Left ventricle myocardium inferior (tissue), 1 donor: ENCODE measurements around the gene AEBP2. TPM values are rescaled to one million over a fixed set of nuclear protein-coding genes. Genes with fewer than 3 reads are reported as not detected.
"Not testable (repeated sequence)": the region's sequence is repeated elsewhere in the genome, so short reads cannot be mapped to it uniquely, and the experiment has no call there.

Experiments
- DNase-seq: peaks from one replicate; pipeline ENCODE4 v3.0.0-alpha.2; 2020
- H3K27ac ChIP-seq: fragments of 200-600 bp; replicated peaks from 2 replicates; pipeline ENCODE4 v1.8.0; 2021
- H3K27me3 ChIP-seq: fragments of 200-600 bp; 2 replicates; pipeline ENCODE4 v1.8.0; 2021; ENCODE audit warnings: low read depth
- H3K36me3 ChIP-seq: fragments of 200-600 bp; 2 replicates; pipeline ENCODE4 v1.8.0; 2021
- H3K4me1 ChIP-seq: fragments of 200-600 bp; 2 replicates; pipeline ENCODE4 v1.8.0; 2021
- H3K4me3 ChIP-seq: fragments of 200-600 bp; 2 replicates; pipeline ENCODE4 v1.8.0; 2021; ENCODE audit warnings: mild to moderate bottlenecking, moderate library complexity
- H3K9me3 ChIP-seq: fragments of 200-600 bp; replicated peaks from 2 replicates; pipeline ENCODE4 v1.8.0; 2021
- intact Hi-C: fragments of 100-400 bp; cut with micrococcal nuclease; formaldehyde crosslinking; loops from one replicate; pipeline ENCODE4 v1.11.0; 2022
- total RNA-seq: library from RNA; stranded (reverse); fragmentation: NEBNext Ultra II Directional; extraction: Animal tissue kit (Norgen Biotek cat#: 25700); gene quantifications from one replicate; pipeline ENCODE4 v1.2.1, GENCODE V29; 2021
- TF ChIP-seq, protein P1 (sequence below): fragments of 200-600 bp; IDR thresholded peaks from 2 replicates; pipeline ENCODE4 v1.8.0; 2021; ENCODE audit warnings: antibody characterized with exemption, mild to moderate bottlenecking, borderline replicate concordance
- donor health status: DM: no; HTN: yes; CAD: no; lungs with severe emphysema.

AEBP2 gene
- total RNA-seq, 1 donor from 2014 or later: 22.8 TPM

- H3K27me3 ChIP-seq: no peaks in the 10 kb centered on the region
- TF ChIP-seq, protein P1, sequence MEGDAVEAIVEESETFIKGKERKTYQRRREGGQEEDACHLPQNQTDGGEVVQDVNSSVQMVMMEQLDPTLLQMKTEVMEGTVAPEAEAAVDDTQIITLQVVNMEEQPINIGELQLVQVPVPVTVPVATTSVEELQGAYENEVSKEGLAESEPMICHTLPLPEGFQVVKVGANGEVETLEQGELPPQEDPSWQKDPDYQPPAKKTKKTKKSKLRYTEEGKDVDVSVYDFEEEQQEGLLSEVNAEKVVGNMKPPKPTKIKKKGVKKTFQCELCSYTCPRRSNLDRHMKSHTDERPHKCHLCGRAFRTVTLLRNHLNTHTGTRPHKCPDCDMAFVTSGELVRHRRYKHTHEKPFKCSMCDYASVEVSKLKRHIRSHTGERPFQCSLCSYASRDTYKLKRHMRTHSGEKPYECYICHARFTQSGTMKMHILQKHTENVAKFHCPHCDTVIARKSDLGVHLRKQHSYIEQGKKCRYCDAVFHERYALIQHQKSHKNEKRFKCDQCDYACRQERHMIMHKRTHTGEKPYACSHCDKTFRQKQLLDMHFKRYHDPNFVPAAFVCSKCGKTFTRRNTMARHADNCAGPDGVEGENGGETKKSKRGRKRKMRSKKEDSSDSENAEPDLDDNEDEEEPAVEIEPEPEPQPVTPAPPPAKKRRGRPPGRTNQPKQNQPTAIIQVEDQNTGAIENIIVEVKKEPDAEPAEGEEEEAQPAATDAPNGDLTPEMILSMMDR: no peak
- peaks cover 16% of the 10 kb centered on the region for H3K4me1 ChIP-seq
- intact Hi-C loops: no loop called here
- no peak overlapping the region for H3K27ac ChIP-seq
- H3K36me3 ChIP-seq: peaks cover 21% of the 10 kb centered on the region
- H3K4me3 ChIP-seq: no peak overlapping the region
- no peaks in the 10 kb centered on the region for H3K9me3 ChIP-seq
- DNase-seq: no peak
These were observed 24.9 kb downstream of the AEBP2 start for GRCh38 chr12:19464192-19464580.

GRCh38 chr12:19465711-19466110, 26.4 kb downstream of the AEBP2 start:
- no peak overlapping the region for H3K27ac ChIP-seq
- peaks cover 16% of the 10 kb centered on the region for H3K4me1 ChIP-seq
- no peak overlapping the region for H3K4me3 ChIP-seq
- H3K9me3 ChIP-seq: no peaks in the 10 kb centered on the region
- no peaks in the 10 kb centered on the region for H3K27me3 ChIP-seq
- intact Hi-C loops: no loop called here
- peaks cover 27% of the 10 kb centered on the region for H3K36me3 ChIP-seq
- no peak for DNase-seq
- TF ChIP-seq, protein P1: no peak

DNA sequence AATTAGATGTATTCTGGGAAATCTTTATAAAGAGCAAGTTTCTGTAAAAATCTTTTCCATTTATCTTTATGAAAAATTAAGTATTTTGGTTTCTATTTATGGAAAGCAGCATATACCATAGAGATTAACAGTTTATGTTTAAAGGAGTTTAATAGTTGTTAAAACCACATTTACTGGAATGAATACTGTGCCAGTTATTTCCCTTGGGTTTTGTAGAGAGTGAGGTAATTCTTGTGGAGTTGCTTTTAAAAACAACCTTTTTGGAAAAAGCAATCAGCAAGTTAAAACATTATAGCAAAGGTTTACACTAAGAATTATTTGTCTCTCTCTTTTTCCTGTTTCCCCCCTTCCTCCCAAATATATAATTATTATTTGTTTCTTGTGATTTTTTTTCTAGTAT, 34.9 kb downstream of the AEBP2 start:
- TF ChIP-seq, protein P1: no peak

DNA sequence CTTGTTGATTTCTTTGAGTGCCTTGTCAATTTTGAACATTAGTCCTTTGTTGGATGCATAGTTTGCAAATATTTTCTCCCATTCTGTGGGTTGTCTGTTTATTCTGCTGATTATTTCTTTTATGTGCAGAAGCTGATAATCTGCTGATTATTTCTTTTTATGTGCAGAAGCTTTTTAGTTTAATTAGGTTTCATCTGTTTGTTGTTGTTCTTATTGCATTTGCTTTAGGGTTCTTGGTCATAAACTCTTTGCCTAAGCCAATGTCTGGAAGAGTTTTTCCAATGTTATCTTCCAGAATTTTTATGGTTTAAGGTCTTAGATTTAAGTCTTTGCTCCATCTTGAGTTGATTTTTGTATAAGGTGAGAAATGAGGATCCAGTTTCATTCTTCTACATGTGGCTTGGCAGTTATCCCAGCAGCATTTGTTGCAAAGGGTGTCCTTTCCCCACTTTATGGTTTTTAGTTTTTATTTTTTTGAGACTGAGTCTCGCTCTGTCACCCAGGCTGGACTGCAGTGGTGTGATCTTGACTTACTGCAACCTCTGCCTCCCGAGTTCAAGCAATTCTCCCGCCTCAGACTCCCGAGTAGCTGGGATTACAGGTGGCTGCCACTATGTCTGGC, 36.7 kb downstream of the AEBP2 start:
- intact Hi-C loops, H3K4me3 ChIP-seq, H3K4me1 ChIP-seq, DNase-seq, H3K27ac ChIP-seq, H3K27me3 ChIP-seq: not testable (repeated sequence)
- H3K9me3 ChIP-seq: peaks cover 14% of the 10 kb centered on the region
- H3K36me3 ChIP-seq: peaks cover 39% of the 10 kb centered on the region

More for the DNA sequence above, 34.9 kb downstream of the AEBP2 start:
- Histone ChIP-seq H3K9me3 (no peaks in the 10 kb centered on the region), H3K27ac (no peak overlapping the region), H3K4me1 (peaks cover 9% of the 10 kb centered on the region), H3K27me3 (no peaks in the 10 kb centered on the region), H3K4me3 (no peak overlapping the region), H3K36me3 (peaks cover 29% of the 10 kb centered on the region)
- DNase-seq: no peak
- intact Hi-C loops: no loop called here

- H3K4me3 ChIP-seq: no peak overlapping the region
- peaks cover 39% of the 10 kb centered on the region for H3K36me3 ChIP-seq
- H3K27me3 ChIP-seq: no peaks in the 10 kb centered on the region
- TF ChIP-seq, protein P1: no peak
- peaks cover 17% of the 10 kb centered on the region for H3K9me3 ChIP-seq
- peaks cover 16% of the 10 kb centered on the region for H3K4me1 ChIP-seq
- no peak for DNase-seq
- intact Hi-C loops: no loop called here
- no peak overlapping the region for H3K27ac ChIP-seq
These were observed 37.8 kb downstream of the AEBP2 start for GRCh38 chr12:19477071-19477470.

GRCh38 chr12:19480459-19480858, 41.2 kb downstream of the AEBP2 start:
- H3K4me1 ChIP-seq: peaks cover 19% of the 10 kb centered on the region
- H3K36me3 ChIP-seq: peaks cover 24% of the 10 kb centered on the region
- no peak overlapping the region for H3K4me3 ChIP-seq
- TF ChIP-seq, protein P1: no peak
- H3K9me3 ChIP-seq: peaks cover 17% of the 10 kb centered on the region
- no peak for DNase-seq
- H3K27ac ChIP-seq: no peak overlapping the region
- no peaks in the 10 kb centered on the region for H3K27me3 ChIP-seq
- intact Hi-C loops: no loop called here
